MCF 10A (cell line): ENCODE results near the gene CCN5. TPM values are rescaled to one million over a fixed set of nuclear protein-coding genes. Genes with fewer than 3 reads are reported as not detected.

Experiments used
- BruUV-seq: library from RNA; stranded (reverse); fragments of 400-500 nt; replicated peaks from 2 replicates; lab custom pipeline; 2021; lab: Mats Ljungman, UMichigan
- CTCF ChIA-PET: fragments of 300-600 bp; sonication (Branson Sonifier 250); formaldehyde crosslinking; extraction: SDS; loops from one replicate; lab custom pipeline; 2021; ENCODE audit warnings: antibody characterized with exemption, inconsistent platforms; lab: Yijun Ruan, JAX
- POLR2A ChIA-PET: fragments of 300-600, 350-650 bp; sonication (Branson Sonifier 250); formaldehyde crosslinking; extraction: SDS; loops from one replicate; lab custom pipeline; 2020; ENCODE audit warnings: antibody characterized with exemption, inconsistent platforms; lab: Yijun Ruan, JAX
- DNase-seq: peaks from one replicate; pipeline ENCODE4 v3.0.0-alpha.2; 2018; ENCODE audit not compliant: unreplicated experiment
- H3K27ac Mint-ChIP-seq: one replicate; pipeline ENCODE4 v1.8.0; 2022; ENCODE audit warnings: mild to moderate bottlenecking, low read depth, mixed read lengths; ENCODE audit not compliant: unreplicated experiment
- H3K27me3 Mint-ChIP-seq: one replicate; pipeline ENCODE4 v1.8.0; 2022; ENCODE audit warnings: mixed read lengths; ENCODE audit not compliant: insufficient read depth, unreplicated experiment
- H3K36me3 Mint-ChIP-seq: one replicate; pipeline ENCODE4 v1.8.0; 2022; ENCODE audit warnings: mild to moderate bottlenecking, moderate library complexity, mixed read lengths; ENCODE audit not compliant: insufficient read depth, unreplicated experiment
- H3K4me1 Mint-ChIP-seq: one replicate; pipeline ENCODE4 v1.8.0; 2022; ENCODE audit warnings: mixed read lengths; ENCODE audit not compliant: insufficient read depth, unreplicated experiment
- H3K4me3 Mint-ChIP-seq: one replicate; pipeline ENCODE4 v1.8.0; 2022; ENCODE audit warnings: mild to moderate bottlenecking, moderate library complexity, mixed read lengths; ENCODE audit not compliant: unreplicated experiment
- H3K9me3 Mint-ChIP-seq: one replicate; pipeline ENCODE4 v1.8.0; 2022; ENCODE audit warnings: mixed read lengths; ENCODE audit not compliant: unreplicated experiment
- CTCF ChIP-seq: fragments of 200-600 bp; IDR thresholded peaks from one replicate; pipeline ENCODE4 v1.8.0; 2022; ENCODE audit warnings: antibody characterized with exemption, mild to moderate bottlenecking; ENCODE audit not compliant: unreplicated experiment
- intact Hi-C: fragments of 100-400 bp; cut with micrococcal nuclease; formaldehyde crosslinking; loops from 2 replicates; pipeline ENCODE4 v1.14.1; 2022
- total RNA-seq: library from RNA; stranded (reverse); gene quantifications from 2 replicates; pipeline ENCODE4 v1.2.3, GENCODE V29; 2022

The CCN5 gene
- total RNA-seq, 1 experiment from 2014 or later: 1.4 TPM

- CTCF ChIA-PET: interaction anchor here (0.6 to 1.4 kb wide), 5 partner anchors 17 to 31 kb away, joined by 3 to 5 read pairs (median 4); no protein-coding TSS in a partner anchor
- POLR2A ChIA-PET: interaction anchor here (0.6 to 1.6 kb wide), 2 partner anchors 13 to 171 kb away, joined by 3 read pairs; no protein-coding TSS in a partner anchor
- no peak for TF ChIP-seq CTCF
- Mint-ChIP-seq H3K4me3 (no peak overlapping the region), H3K27ac (no peak overlapping the region), H3K36me3 (no peaks in the 10 kb centered on the region), H3K4me1 (peaks cover 19% of the 10 kb centered on the region), H3K9me3 (no peaks in the 10 kb centered on the region), H3K27me3 (no peaks in the 10 kb centered on the region)
- DNase-seq: peak; percentile 34
- intact Hi-C loops: no loop called here
- BruUV-seq: no TSS peak
Measured at GRCh38 chr20:44702776-44703175, 12.4 kb upstream of the CCN5 start.

GRCh38 chr20:44703183-44703925 is 11.8 kb upstream of the CCN5 start:
- H3K36me3 Mint-ChIP-seq: no peaks in the 10 kb centered on the region
- H3K4me1 Mint-ChIP-seq: peaks cover 19% of the 10 kb centered on the region
- intact Hi-C loops: no loop called here
- no peak overlapping the region for H3K27ac Mint-ChIP-seq
- DNase-seq: no peak
- H3K4me3 Mint-ChIP-seq: no peak overlapping the region
- CTCF ChIA-PET: interaction anchor here (0.6 to 1.4 kb wide), 7 partner anchors 11 to 38 kb away, joined by 3 to 5 read pairs (median 4); no protein-coding TSS in a partner anchor
- no peak for TF ChIP-seq CTCF
- H3K9me3 Mint-ChIP-seq: no peaks in the 10 kb centered on the region
- POLR2A ChIA-PET: interaction anchor here (0.6 to 1.6 kb wide), 2 partner anchors 13 to 171 kb away, joined by 3 read pairs; no protein-coding TSS in a partner anchor
- no TSS peak for BruUV-seq
- no peaks in the 10 kb centered on the region for H3K27me3 Mint-ChIP-seq

GRCh38 chr20:44703956-44704488 is 11.1 kb upstream of the CCN5 start:
- ChIA-PET CTCF (interaction anchor here (0.5 to 1.3 kb wide), 4 partner anchors 11 to 590 kb away, joined by 3 to 6 read pairs (median 4); partner anchors contain the start of gene CCN5), POLR2A (interaction anchor here (0.9 kb wide), 1 partner anchor 11 kb away, joined by 5 read pairs; the partner anchor contains the start of gene CCN5)
- no peaks in the 10 kb centered on the region for H3K36me3 Mint-ChIP-seq

More at GRCh38 chr20:44703956-44704488, 11.1 kb upstream of the CCN5 start:
- H3K27ac Mint-ChIP-seq: no peak overlapping the region
- no peak for TF ChIP-seq CTCF
- no peaks in the 10 kb centered on the region for H3K9me3 Mint-ChIP-seq
- DNase-seq: no peak
- intact Hi-C loops: no loop called here
- H3K4me1 Mint-ChIP-seq: peaks cover 19% of the 10 kb centered on the region
- no peak overlapping the region for H3K4me3 Mint-ChIP-seq
- H3K27me3 Mint-ChIP-seq: no peaks in the 10 kb centered on the region
- BruUV-seq: no TSS peak
